Endothelial cell of umbilical vein (primary cell): ENCODE results near the gene DMBT1. TPM values are rescaled to one million over a fixed set of nuclear protein-coding genes. Genes with fewer than 3 reads are reported as not detected.

Experiments
- BruUV-seq: library from RNA; stranded (reverse); fragments of 400-500 nt; replicated peaks from 2 replicates; lab custom pipeline; 2021; lab: Mats Ljungman, UMichigan
- CTCF ChIA-PET: fragments of 300-600, 350-600 bp; sonication (Branson Sonifier 250); formaldehyde crosslinking; loops from one replicate; lab custom pipeline; 2021; ENCODE audit warnings: antibody characterized with exemption, inconsistent platforms; lab: Charles Lee
- POLR2A ChIA-PET: fragments of 300-600, 350-600 bp; sonication (Branson Sonifier 250); formaldehyde crosslinking; loops from one replicate; lab custom pipeline; 2021; ENCODE audit warnings: antibody characterized with exemption, inconsistent platforms; lab: Charles Lee
- DNase-seq: peaks from one replicate; pipeline ENCODE4 v3.0.0-alpha.2; 2011; ENCODE audit warnings: low read depth, low spot score
- FAIRE-seq: peaks from 2 replicates; lab custom pipeline; 2011; peaks lifted over from hg19 to GRCh38; lab: Jason Lieb, UNC
- H2AFZ ChIP-seq: 2 replicates; pipeline ENCODE4 v1.6.0; 2012; ENCODE audit warnings: low read depth, low read length, control low read depth, inconsistent platforms
- H3K27ac ChIP-seq: 2 replicates; pipeline ENCODE4 v1.5.1; 2011; ENCODE audit warnings: low read depth, mild to moderate bottlenecking, control low read depth, low read length, moderate library complexity; ENCODE audit not compliant: insufficient read depth
- H3K27me3 ChIP-seq, 2 experiments: 2 replicates each; pipeline versions ENCODE4 v1.6.0 to v1.6.1; 2011; ENCODE audit warnings: low read length in 2 of 2, mixed read lengths in 1 of 2; ENCODE audit not compliant: control insufficient read depth in 2 of 2, insufficient read depth in 2 of 2
- H3K36me3 ChIP-seq, 2 experiments: 2 replicates in 1 of 2; 3 replicates in 1 of 2; pipeline ENCODE4 v1.5.1; 2011; ENCODE audit warnings: low read length in 2 of 2, mild to moderate bottlenecking in 1 of 2, moderate library complexity in 1 of 2; ENCODE audit not compliant: control insufficient read depth in 2 of 2, insufficient read depth in 2 of 2; ENCODE audit errors: extremely low read depth in 1 of 2
- H3K4me1 ChIP-seq: 3 replicates; pipeline ENCODE4 v1.5.1; 2011; ENCODE audit warnings: mild to moderate bottlenecking, low read length; ENCODE audit not compliant: control insufficient read depth, insufficient read depth; ENCODE audit errors: extremely low read depth
- H3K4me2 ChIP-seq: 2 replicates; pipeline ENCODE4 v1.6.1; 2011; ENCODE audit warnings: low read length, control low read depth, mixed read lengths; ENCODE audit not compliant: insufficient read depth
- H3K4me3 ChIP-seq, 3 experiments: fragments of 200-600 bp in 1 of 3; sonication (generic), shearing (Covaris generic) in 1 of 3; replicated peaks in 1 of 3; 2 replicates each; pipeline ENCODE4 v1.5.1; 2011 to 2016; ENCODE audit warnings: control low read depth in 3 of 3, low read length in 3 of 3, mild to moderate bottlenecking in 2 of 3, inconsistent platforms in 1 of 3, low read depth in 1 of 3, moderate library complexity in 1 of 3; ENCODE audit not compliant: insufficient read depth in 1 of 3
- H3K79me2 ChIP-seq: 2 replicates; pipeline ENCODE4 v1.6.0; 2012; ENCODE audit warnings: low read length, inconsistent platforms; ENCODE audit not compliant: control insufficient read depth, insufficient read depth
- H3K9ac ChIP-seq: replicated peaks from 2 replicates; pipeline ENCODE3; 2011; ENCODE audit warnings: low read length, control low read depth; ENCODE audit not compliant: insufficient read depth; ENCODE audit errors: extremely low read depth
- H3K9me1 ChIP-seq: replicated peaks from 3 replicates; pipeline ENCODE4 v1.6.0; 2011; ENCODE audit warnings: mild to moderate bottlenecking, low read length; ENCODE audit not compliant: control insufficient read depth, insufficient read depth; ENCODE audit errors: extremely low read depth
- H3K9me3 ChIP-seq: replicated peaks from 2 replicates; pipeline ENCODE4 v1.5.1; 2012; ENCODE audit warnings: low read length, inconsistent platforms; ENCODE audit not compliant: control insufficient read depth, insufficient read depth
- H4K20me1 ChIP-seq: replicated peaks from 2 replicates; pipeline ENCODE3; 2011; ENCODE audit warnings: mild to moderate bottlenecking, low read length; ENCODE audit not compliant: control insufficient read depth, insufficient read depth; ENCODE audit errors: extremely low read depth
- CTCF ChIP-seq, 2 donors: IDR thresholded peaks; 1 replicate in 1 of 2; 2 replicates in 1 of 2; pipeline ENCODE4 v1.5.1; 2011; ENCODE audit warnings: low read length in 2 of 2, mild to moderate bottlenecking in 2 of 2, moderate library complexity in 2 of 2, control low read depth in 1 of 2, inconsistent platforms in 1 of 2, low read depth in 1 of 2; ENCODE audit not compliant: insufficient read depth in 1 of 2; ENCODE audit errors: extremely low read depth in 1 of 2
- EZH2 ChIP-seq: IDR thresholded peaks from 2 replicates; pipeline ENCODE4 v1.6.1; 2012; ENCODE audit warnings: borderline replicate concordance, low read depth, mild to moderate bottlenecking, moderate library complexity, low read length, inconsistent platforms; ENCODE audit not compliant: severe bottlenecking
- FOS ChIP-seq: IDR thresholded peaks from 2 replicates; pipeline ENCODE4 v1.6.1; 2011; ENCODE audit warnings: mild to moderate bottlenecking, low read length, moderate library complexity, borderline replicate concordance; ENCODE audit not compliant: insufficient read depth
- GATA2 ChIP-seq: IDR thresholded peaks from 2 replicates; pipeline ENCODE4 v1.7.0; 2011; ENCODE audit warnings: low read depth, mild to moderate bottlenecking, moderate library complexity, mixed read lengths, low read length; ENCODE audit not compliant: insufficient read length, insufficient read depth
- JUN ChIP-seq: IDR thresholded peaks from 2 replicates; pipeline ENCODE4 v1.6.1; 2011; ENCODE audit warnings: borderline replicate concordance, low read depth; ENCODE audit not compliant: insufficient read length, insufficient read depth
- MYC ChIP-seq: IDR thresholded peaks from one replicate; pipeline ENCODE4 v1.6.1; 2011; ENCODE audit warnings: mild to moderate bottlenecking, low read depth, low read length
- POLR2A ChIP-seq: IDR thresholded peaks from 2 replicates; pipeline ENCODE4 v1.6.1; 2012; ENCODE audit warnings: low read depth, mild to moderate bottlenecking, control low read depth, low read length
- POLR2AphosphoS5 ChIP-seq: IDR thresholded peaks from 2 replicates; pipeline ENCODE4 v1.6.1; 2012; ENCODE audit warnings: low read depth, mild to moderate bottlenecking, control low read depth, low read length, moderate library complexity; ENCODE audit not compliant: insufficient read depth
- dilution Hi-C: fragments of 300-500 bp; cut with MboI; formaldehyde crosslinking; loops from one replicate; pipeline ENCODE4 v1.15.0; 2019; ENCODE audit warnings: low sequenced_read_pairs; ENCODE audit not compliant: extremely low pct_ligation_motif_present
- intact Hi-C: fragments of 100-400 bp; cut with micrococcal nuclease; formaldehyde crosslinking; loops from one replicate; pipeline ENCODE4 v1.10.0; 2022
- polyA plus RNA-seq, 4 experiments: library from polyadenylated mRNA; depleted of rRNA in 3 of 4; stranded (reverse) in 3 of 4; unstranded in 1 of 4; fragments of >200 nt; gene quantifications; 2 replicates each; pipeline versions ENCODE4 v1.2.1 to v1.2.3, GENCODE V29; 2011 to 2012; ENCODE audit warnings: missing spikeins in 1 of 4
- total RNA-seq: library from RNA; stranded (reverse); gene quantifications from 2 replicates; pipeline ENCODE4 v1.2.3, GENCODE V29; 2021
- TF ChIP-seq, protein P1 (sequence below): IDR thresholded peaks from 2 replicates; pipeline ENCODE4 v1.6.1; 2011; ENCODE audit not compliant: insufficient read depth, insufficient read length

The DMBT1 gene
- total and polyA plus RNA-seq, 2 donors (not counting 3 experiments of a cell fraction or from before 2014, with no cell fraction given): 0.01 TPM; not detected in 1

- Histone ChIP-seq H3K4me3 (no peak overlapping the region), H3K79me2 (no peaks in the 10 kb centered on the region), H3K9me1 (no peaks in the 10 kb centered on the region), H3K4me2 (no peak overlapping the region), H3K36me3 (no peaks in the 10 kb centered on the region), H2AFZ (no peak overlapping the region), H3K9ac (no peak overlapping the region), H3K27ac (no peak overlapping the region), H4K20me1 (no peaks in the 10 kb centered on the region), H3K4me1 (no peaks in the 10 kb centered on the region), H3K9me3 (no peaks in the 10 kb centered on the region), H3K27me3 (no peaks in the 10 kb centered on the region)
- TF ChIP-seq JUN (no peak), MYC (no peak), POLR2A (no peak), GATA2 (no peak), CTCF (IDR thresholded peaks at IDR 0.05; ENCODE audit: extremely low read depth in 1 of 2, insufficient read depth in 1 of 2, low read depth in 1 of 2, low read length in 2 of 2) (no peak), FOS (no peak), POLR2AphosphoS5 (no peak), EZH2 (no peak)
- TF ChIP-seq, protein P1, sequence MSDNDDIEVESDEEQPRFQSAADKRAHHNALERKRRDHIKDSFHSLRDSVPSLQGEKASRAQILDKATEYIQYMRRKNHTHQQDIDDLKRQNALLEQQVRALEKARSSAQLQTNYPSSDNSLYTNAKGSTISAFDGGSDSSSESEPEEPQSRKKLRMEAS: no peak
- FAIRE-seq: no peak
- DNase-seq: peak; percentile 4
- CTCF ChIA-PET: interaction anchor here (0.9 to 2.3 kb wide), 7 partner anchors 14 to 422 kb away, joined by 3 to 19 read pairs (median 3); no protein-coding TSS in a partner anchor
- POLR2A ChIA-PET: no interaction called here
- dilution Hi-C loops (no loop called here), intact Hi-C loops (no loop called here)
- BruUV-seq: no TSS peak
These were observed 128.7 kb downstream of the DMBT1 start for GRCh38 chr10:122689146-122689820.
